OCI-LY3 (cell line): ENCODE data around the gene KCNC2.

Experiments used
- CTCF ChIP-seq: fragments of 200-600, 300-600 bp; sonication (generic); IDR thresholded peaks from 2 replicates; pipeline ENCODE4 v1.5.1; 2014; ENCODE audit warnings: antibody characterized with exemption, low read length, low read depth
- EZH2phosphoT487 ChIP-seq: fragments of 200-600 bp; shearing (Covaris generic); IDR thresholded peaks from 2 replicates; pipeline ENCODE4 v1.6.1; 2018; ENCODE audit warnings: antibody characterized with exemption, mixed run types, low read depth

- TF ChIP-seq CTCF, result no peak
- TF ChIP-seq EZH2phosphoT487, result no peak
These were observed 161.6 kb downstream of the KCNC2 start for GRCh38 chr12:75047885-75048525.
